ENCODE data around the gene ZFP14.
"Not testable (repeated sequence)": the region's sequence is repeated elsewhere in the genome, so short reads cannot be mapped to it uniquely, and the experiment has no call there.

The ZFP14 gene

DNA sequence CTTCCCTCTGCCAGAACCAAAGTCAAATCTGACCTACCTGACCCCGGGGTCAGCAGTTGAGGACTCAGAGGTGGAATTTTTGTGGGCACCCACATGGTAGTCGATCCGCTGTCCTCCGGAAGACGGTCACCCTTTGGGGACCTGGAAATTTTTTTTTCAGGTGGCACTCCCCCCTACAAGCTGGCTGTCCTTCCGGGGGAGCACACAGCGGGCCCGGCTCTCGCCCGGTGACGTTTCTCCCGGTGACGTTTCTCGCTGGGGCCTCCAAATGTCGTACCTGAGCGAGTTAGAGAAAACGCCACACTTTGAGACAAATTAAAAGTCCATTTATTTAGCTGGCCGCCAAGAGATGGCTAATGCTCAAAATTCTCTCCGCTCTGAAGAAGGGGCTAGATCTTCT lies 48.8 kb downstream of the ZFP14 start:
- H3K27ac ChIP-seq (ENCODE audit: extremely low read depth, low read depth, low read length): no peak overlapping the region
- ChIA-PET CTCF (interaction anchor here (0.5 to 0.7 kb wide), 2 partner anchors 200 to 272 kb away, joined by 3 to 4 read pairs; no protein-coding TSS in a partner anchor), POLR2A (no interaction called here)
- H3K9me3 ChIP-seq (ENCODE audit: control insufficient read depth, insufficient read depth, low read depth, low read length): peaks cover 17% of the 10 kb centered on the region
- TF ChIP-seq TRIM28 (IDR thresholded peaks at IDR 0.05; ENCODE audit: borderline replicate concordance, low read length) (no peak), ZBTB8A (tag by site-specific recombination; IDR thresholded peaks at IDR 0.05) (no peak), ZNF677 (tag by site-specific recombination; IDR thresholded peaks at IDR 0.05) (no peak), ZNF701 (tag by site-specific recombination; IDR thresholded peaks at IDR 0.05) (no peak), ZNF830 (tag by site-specific recombination; IDR thresholded peaks at IDR 0.05; ENCODE audit: low read depth) (no peak), ZNF16 (tag by site-specific recombination; IDR thresholded peaks at IDR 0.05; ENCODE audit: low read depth) (no peak), ZSCAN30 (tag by site-specific recombination; IDR thresholded peaks at IDR 0.05) (no peak), ZNF544 (tag by site-specific recombination; IDR thresholded peaks at IDR 0.05) (no peak)
- TF ChIP-seq, protein P1, sequence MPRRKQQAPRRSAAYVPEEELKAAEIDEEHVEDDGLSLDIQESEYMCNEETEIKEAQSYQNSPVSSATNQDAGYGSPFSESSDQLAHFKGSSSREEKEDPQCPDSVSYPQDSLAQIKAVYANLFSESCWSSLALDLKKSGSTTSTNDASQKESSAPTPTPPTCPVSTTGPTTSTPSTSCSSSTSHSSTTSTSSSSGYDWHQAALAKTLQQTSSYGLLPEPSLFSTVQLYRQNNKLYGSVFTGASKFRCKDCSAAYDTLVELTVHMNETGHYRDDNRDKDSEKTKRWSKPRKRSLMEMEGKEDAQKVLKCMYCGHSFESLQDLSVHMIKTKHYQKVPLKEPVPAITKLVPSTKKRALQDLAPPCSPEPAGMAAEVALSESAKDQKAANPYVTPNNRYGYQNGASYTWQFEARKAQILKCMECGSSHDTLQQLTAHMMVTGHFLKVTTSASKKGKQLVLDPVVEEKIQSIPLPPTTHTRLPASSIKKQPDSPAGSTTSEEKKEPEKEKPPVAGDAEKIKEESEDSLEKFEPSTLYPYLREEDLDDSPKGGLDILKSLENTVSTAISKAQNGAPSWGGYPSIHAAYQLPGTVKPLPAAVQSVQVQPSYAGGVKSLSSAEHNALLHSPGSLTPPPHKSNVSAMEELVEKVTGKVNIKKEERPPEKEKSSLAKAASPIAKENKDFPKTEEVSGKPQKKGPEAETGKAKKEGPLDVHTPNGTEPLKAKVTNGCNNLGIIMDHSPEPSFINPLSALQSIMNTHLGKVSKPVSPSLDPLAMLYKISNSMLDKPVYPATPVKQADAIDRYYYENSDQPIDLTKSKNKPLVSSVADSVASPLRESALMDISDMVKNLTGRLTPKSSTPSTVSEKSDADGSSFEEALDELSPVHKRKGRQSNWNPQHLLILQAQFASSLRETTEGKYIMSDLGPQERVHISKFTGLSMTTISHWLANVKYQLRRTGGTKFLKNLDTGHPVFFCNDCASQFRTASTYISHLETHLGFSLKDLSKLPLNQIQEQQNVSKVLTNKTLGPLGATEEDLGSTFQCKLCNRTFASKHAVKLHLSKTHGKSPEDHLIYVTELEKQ (tag by site-specific recombination; IDR thresholded peaks at IDR 0.05; ENCODE audit: borderline replicate concordance): no peak
- TF ChIP-seq, protein P2, sequence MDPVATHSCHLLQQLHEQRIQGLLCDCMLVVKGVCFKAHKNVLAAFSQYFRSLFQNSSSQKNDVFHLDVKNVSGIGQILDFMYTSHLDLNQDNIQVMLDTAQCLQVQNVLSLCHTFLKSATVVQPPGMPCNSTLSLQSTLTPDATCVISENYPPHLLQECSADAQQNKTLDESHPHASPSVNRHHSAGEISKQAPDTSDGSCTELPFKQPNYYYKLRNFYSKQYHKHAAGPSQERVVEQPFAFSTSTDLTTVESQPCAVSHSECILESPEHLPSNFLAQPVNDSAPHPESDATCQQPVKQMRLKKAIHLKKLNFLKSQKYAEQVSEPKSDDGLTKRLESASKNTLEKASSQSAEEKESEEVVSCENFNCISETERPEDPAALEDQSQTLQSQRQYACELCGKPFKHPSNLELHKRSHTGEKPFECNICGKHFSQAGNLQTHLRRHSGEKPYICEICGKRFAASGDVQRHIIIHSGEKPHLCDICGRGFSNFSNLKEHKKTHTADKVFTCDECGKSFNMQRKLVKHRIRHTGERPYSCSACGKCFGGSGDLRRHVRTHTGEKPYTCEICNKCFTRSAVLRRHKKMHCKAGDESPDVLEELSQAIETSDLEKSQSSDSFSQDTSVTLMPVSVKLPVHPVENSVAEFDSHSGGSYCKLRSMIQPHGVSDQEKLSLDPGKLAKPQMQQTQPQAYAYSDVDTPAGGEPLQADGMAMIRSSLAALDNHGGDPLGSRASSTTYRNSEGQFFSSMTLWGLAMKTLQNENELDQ (tag by site-specific recombination; IDR thresholded peaks at IDR 0.05; ENCODE audit: low read depth): no peak
- TF ChIP-seq, protein P3, sequence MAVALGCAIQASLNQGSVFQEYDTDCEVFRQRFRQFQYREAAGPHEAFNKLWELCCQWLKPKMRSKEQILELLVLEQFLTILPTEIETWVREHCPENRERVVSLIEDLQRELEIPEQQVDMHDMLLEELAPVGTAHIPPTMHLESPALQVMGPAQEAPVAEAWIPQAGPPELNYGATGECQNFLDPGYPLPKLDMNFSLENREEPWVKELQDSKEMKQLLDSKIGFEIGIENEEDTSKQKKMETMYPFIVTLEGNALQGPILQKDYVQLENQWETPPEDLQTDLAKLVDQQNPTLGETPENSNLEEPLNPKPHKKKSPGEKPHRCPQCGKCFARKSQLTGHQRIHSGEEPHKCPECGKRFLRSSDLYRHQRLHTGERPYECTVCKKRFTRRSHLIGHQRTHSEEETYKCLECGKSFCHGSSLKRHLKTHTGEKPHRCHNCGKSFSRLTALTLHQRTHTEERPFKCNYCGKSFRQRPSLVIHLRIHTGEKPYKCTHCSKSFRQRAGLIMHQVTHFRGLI (tag by site-specific recombination; IDR thresholded peaks at IDR 0.05): no peak
- TF ChIP-seq, protein P4, sequence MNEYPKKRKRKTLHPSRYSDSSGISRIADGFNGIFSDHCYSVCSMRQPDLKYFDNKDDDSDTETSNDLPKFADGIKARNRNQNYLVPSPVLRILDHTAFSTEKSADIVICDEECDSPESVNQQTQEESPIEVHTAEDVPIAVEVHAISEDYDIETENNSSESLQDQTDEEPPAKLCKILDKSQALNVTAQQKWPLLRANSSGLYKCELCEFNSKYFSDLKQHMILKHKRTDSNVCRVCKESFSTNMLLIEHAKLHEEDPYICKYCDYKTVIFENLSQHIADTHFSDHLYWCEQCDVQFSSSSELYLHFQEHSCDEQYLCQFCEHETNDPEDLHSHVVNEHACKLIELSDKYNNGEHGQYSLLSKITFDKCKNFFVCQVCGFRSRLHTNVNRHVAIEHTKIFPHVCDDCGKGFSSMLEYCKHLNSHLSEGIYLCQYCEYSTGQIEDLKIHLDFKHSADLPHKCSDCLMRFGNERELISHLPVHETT (tag by site-specific recombination; IDR thresholded peaks at IDR 0.05): no peak
- H3K36me3 ChIP-seq (ENCODE audit: control insufficient read depth in 2 of 2, insufficient read depth in 1 of 2, low read length in 2 of 2): peaks cover 3 to 52% of the 10 kb centered on the region in 2 experiments
- H3K4me1 ChIP-seq (ENCODE audit: control insufficient read depth, insufficient read depth, low read length): no peaks in the 10 kb centered on the region
- no peak overlapping the region for H3K4me3 ChIP-seq (ENCODE audit: low read depth, low read length)

DNA sequence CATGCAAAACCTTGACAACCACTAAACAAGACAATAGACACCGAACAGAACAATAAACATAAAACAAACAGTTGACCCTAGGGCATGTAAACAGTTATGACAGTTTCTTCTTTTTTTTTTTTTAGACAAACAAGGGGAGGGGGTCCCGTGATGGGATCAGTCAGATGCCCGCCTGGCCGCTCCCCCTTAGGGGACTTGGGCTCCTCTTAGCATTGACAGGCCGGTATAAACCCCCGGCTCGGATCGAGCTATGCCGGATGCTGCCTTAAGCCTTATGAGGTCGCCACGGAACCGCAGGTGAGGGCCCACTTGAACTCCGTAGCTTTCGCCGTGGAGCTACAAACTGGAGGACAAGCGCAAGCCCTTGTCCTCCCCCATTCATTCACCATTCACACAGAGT lies 49.5 kb downstream of the ZFP14 start:
- POLR2A ChIA-PET: interaction anchor here (0.7 kb wide), 1 partner anchor 77 kb away, joined by 3 read pairs; no protein-coding TSS in a partner anchor

DNA sequence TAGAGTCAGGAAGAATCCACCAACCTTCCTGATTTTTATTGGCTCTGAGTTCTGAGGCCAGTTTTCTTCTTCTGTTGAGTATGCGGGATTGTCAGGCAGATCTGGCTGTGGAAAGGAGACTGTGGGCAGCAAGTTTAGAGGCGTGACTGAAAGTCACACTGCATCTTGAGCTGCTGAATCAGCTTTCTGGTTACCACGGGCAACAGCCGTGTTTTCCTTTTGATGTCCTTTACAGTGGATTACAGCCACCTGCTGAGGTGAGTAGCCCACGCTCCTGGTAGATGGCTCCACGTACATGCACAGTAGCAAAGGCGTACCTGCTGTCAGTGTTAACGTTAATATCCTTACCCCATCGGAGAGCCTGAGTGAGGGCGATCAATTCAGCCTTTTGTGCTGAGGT lies 52.4 kb downstream of the ZFP14 start:
- Histone ChIP-seq H3K36me3 (ENCODE audit: control insufficient read depth in 2 of 2, insufficient read depth in 1 of 2, low read length in 2 of 2) (peaks cover 11 to 81% of the 10 kb centered on the region in 2 experiments), H3K9me3 (ENCODE audit: control insufficient read depth, insufficient read depth, low read depth, low read length) (peaks cover 19% of the 10 kb centered on the region)
- POLR2A ChIA-PET; CTCF ChIA-PET; H3K4me1 ChIP-seq (ENCODE audit: control insufficient read depth, insufficient read depth, low read length); H3K27ac ChIP-seq (ENCODE audit: extremely low read depth, low read depth, low read length); H3K4me3 ChIP-seq (ENCODE audit: low read depth, low read length): not testable (repeated sequence)

More for the DNA sequence above, 49.5 kb downstream of the ZFP14 start:
- not testable (repeated sequence) for H3K4me1 ChIP-seq (ENCODE audit: control insufficient read depth, insufficient read depth, low read length); H3K27ac ChIP-seq (ENCODE audit: extremely low read depth, low read depth, low read length); H3K4me3 ChIP-seq (ENCODE audit: low read depth, low read length)
- CTCF ChIA-PET: interaction anchor here (0.5 to 0.7 kb wide), 2 partner anchors 201 to 272 kb away, joined by 3 to 4 read pairs; no protein-coding TSS in a partner anchor
- Histone ChIP-seq H3K9me3 (ENCODE audit: control insufficient read depth, insufficient read depth, low read depth, low read length) (peaks cover 17% of the 10 kb centered on the region), H3K36me3 (ENCODE audit: control insufficient read depth in 2 of 2, insufficient read depth in 1 of 2, low read length in 2 of 2) (peaks cover 6 to 59% of the 10 kb centered on the region in 2 experiments)

DNA sequence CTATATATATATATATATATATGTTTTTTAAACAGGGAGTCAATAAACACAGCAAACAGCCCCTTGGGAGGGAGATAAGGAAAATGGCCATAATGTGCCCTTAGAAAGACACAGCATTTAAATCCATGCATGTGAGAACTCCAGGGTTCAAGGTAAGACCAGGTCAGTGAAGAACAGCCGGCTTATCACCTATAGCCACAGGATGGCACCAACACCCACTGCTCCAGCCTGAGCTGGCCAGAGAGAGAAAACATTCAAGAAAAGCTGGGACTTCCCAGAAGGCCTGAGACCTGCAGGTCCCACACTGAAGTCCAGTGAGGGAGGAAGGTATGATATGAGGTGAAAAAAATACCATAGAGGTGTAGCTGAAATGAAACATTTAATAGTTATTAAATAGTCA lies 63.8 kb downstream of the ZFP14 start:
- peaks cover 21 to 38% of the 10 kb centered on the region in 2 experiments; a peak in 2 of 3 replicates for H3K36me3 ChIP-seq (ENCODE audit: control insufficient read depth in 2 of 2, insufficient read depth in 1 of 2, low read length in 2 of 2)
- H3K4me3 ChIP-seq (ENCODE audit: low read depth, low read length); H3K27ac ChIP-seq (ENCODE audit: extremely low read depth, low read depth, low read length); H3K4me1 ChIP-seq (ENCODE audit: control insufficient read depth, insufficient read depth, low read length); POLR2A ChIA-PET; CTCF ChIA-PET; H3K9me3 ChIP-seq (ENCODE audit: control insufficient read depth, insufficient read depth, low read depth, low read length): not testable (repeated sequence)

DNA sequence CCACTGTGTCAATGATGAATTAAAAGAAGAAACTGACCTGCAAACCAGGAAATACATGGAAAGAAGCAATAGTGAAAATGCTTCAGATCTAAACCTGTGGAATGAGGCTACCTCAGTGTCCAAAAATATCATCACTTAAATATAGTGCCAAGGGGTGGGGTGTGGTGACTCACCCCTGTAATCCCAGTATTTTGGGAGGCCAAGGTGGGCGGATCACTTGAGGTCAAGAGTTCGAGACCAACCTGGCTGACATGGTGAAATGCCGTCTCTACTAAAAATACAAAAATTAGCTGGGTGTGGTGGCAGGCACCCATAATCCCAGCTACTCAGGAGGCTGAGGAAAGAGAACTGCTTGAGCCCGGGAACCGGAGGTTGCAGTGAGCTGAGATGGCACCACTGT lies 64.9 kb downstream of the ZFP14 start:
- H3K4me3 ChIP-seq (ENCODE audit: low read depth, low read length); CTCF ChIA-PET; H3K4me1 ChIP-seq (ENCODE audit: control insufficient read depth, insufficient read depth, low read length); H3K9me3 ChIP-seq (ENCODE audit: control insufficient read depth, insufficient read depth, low read depth, low read length); H3K27ac ChIP-seq (ENCODE audit: extremely low read depth, low read depth, low read length); POLR2A ChIA-PET: not testable (repeated sequence)
- H3K36me3 ChIP-seq (ENCODE audit: control insufficient read depth in 2 of 2, insufficient read depth in 1 of 2, low read length in 2 of 2): peaks cover 11 to 30% of the 10 kb centered on the region in 2 experiments; a peak in 2 of 3 replicates
